GM19452 (cell line): ENCODE measurements around the gene QRICH1.
"Not testable (repeated sequence)": the region's sequence is repeated elsewhere in the genome, so short reads cannot be mapped to it uniquely, and the experiment has no call there.

Source experiments
- ATAC-seq: cut with Tn5 transposase; IDR thresholded peaks from one replicate; pipeline ENCODE4 v1.9.1; 2021; ENCODE audit not compliant: unreplicated experiment

The QRICH1 gene

GRCh38 chr3:49017971-49018706 is 75.7 kb downstream of the QRICH1 start, which contains the start of gene DALRD3:
TSS of gene DALRD3 (minus strand) at chr3:49018580. CDS start at chr3:49018564, 16 bp downstream.
- ATAC-seq: no peak

- ATAC-seq: no peak
These were observed 76.5 kb downstream of the QRICH1 start for GRCh38 chr3:49017229-49017970.

- ATAC-seq: no peak
These were observed 77.2 kb downstream of the QRICH1 start for GRCh38 chr3:49016414-49017228.

- no peak for ATAC-seq
These were observed 78.1 kb downstream of the QRICH1 start for GRCh38 chr3:49015765-49016164.

- no peak for ATAC-seq
These were observed 78.8 kb downstream of the QRICH1 start for GRCh38 chr3:49015072-49015471.

- ATAC-seq: no peak
These were observed 79.9 kb downstream of the QRICH1 start for GRCh38 chr3:49013738-49014660.

- no peak for ATAC-seq
These were observed 80.6 kb downstream of the QRICH1 start for GRCh38 chr3:49013113-49013737.

- ATAC-seq: no peak
These were observed 81.3 kb downstream of the QRICH1 start for GRCh38 chr3:49012441-49013017.

- no peak for ATAC-seq
These were observed 84.5 kb downstream of the QRICH1 start for GRCh38 chr3:49009396-49009795.

- not testable (repeated sequence) for ATAC-seq
These were observed 85.2 kb downstream of the QRICH1 start for GRCh38 chr3:49008627-49009026.

- ATAC-seq: peak; percentile 35
These were observed 85.9 kb downstream of the QRICH1 start for GRCh38 chr3:49007771-49008528.

GRCh38 chr3:49007068-49007770 is 86.7 kb downstream of the QRICH1 start, which contains the start of gene WDR6:
TSS of gene WDR6 (plus strand) at chr3:49007391. CDS start at chr3:49007432, 41 bp downstream.
- ATAC-seq: peak; percentile 84

GRCh38 chr3:49006408-49007067 is 87.3 kb downstream of the QRICH1 start:
- no peak for ATAC-seq

- ATAC-seq: no peak
These were observed 87.9 kb downstream of the QRICH1 start for GRCh38 chr3:49005998-49006397.

GRCh38 chr3:49005303-49005680 is 88.6 kb downstream of the QRICH1 start:
- no peak for ATAC-seq

GRCh38 chr3:49004352-49005302 is 89.2 kb downstream of the QRICH1 start:
- no peak for ATAC-seq
